GM18868 (cell line): ENCODE measurements around the gene WDSUB1.

Experiments used
- ATAC-seq: cut with Tn5 transposase; IDR thresholded peaks from one replicate; pipeline ENCODE4 v1.9.1; 2021; ENCODE audit warnings: mild to moderate bottlenecking, moderate library complexity; ENCODE audit not compliant: unreplicated experiment

The WDSUB1 gene

DNA sequence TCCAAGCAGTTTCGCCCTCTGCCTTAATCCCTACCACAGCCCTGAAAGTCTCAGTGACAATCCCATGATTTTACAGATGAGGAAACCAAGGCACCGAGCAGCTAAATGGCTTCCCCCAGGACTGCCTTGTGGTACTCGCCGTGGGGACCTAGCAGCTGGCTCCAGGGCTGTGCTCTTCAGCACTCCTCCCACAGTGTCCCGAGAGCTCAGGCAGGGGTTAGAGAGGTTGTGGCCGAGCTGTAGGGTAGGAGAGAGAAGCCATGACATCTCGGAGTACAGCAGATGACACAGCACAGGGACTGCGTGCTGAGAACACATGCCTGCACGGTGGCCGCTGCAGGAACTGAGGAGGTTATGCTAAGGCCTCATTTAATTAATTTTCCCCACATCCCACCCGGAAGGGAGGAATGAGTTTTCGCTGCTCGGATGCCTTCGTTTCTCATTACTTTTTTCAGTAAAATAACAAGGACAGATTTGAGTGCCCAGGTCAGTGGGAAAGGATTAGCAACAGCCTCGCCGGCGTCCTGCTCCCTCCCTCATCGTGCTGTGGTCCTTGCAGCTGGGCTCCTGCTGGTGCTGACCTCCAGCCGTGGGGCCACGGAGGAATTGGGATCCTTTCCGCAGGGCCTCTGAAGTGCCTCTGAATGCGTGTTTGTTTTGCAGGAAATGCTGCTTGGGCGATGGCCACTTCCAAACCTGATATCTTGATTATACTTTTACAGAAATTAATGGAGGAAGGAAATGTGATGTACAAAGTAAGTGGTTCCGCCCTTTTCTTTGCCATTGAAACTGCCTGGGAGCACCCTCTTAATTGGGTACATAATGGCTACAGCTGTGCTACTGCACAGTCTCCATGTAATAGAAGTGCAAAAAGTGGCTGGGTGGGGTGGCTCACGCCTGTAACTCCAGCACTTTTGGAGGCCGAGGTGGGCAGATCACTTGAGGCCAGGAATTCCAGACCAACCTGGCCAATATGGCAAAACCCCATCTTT, 61.2 kb downstream of the WDSUB1 start:
- no peak for ATAC-seq

GRCh38 chr2:159224061-159224813, 62.3 kb downstream of the WDSUB1 start:
- no peak for ATAC-seq

- no peak for ATAC-seq
Observed at GRCh38 chr2:159219394-159219998, 67.0 kb downstream of the WDSUB1 start.

DNA sequence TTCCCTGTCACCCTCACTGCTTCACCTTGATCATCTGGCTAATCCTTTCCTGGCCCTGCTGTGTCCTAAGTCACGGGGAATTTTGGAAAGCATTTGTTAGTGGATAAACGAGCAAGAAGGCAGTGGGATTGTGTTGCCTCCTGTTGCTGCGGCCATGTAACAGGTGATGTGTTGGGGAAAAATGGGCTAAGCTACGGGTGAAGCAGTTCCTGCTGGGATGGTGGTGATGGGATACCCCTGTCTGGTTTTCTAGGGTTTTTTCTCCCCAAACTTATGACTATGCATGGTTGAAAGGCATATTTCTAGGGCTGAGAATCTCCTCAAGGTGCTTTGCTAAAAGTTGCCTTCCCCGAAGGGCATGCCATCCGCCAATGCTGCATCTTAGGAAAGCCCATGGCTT, 68.1 kb downstream of the WDSUB1 start:
- ATAC-seq: no peak

- ATAC-seq: no peak
Observed at GRCh38 chr2:159217676-159218075, 68.8 kb downstream of the WDSUB1 start.

DNA sequence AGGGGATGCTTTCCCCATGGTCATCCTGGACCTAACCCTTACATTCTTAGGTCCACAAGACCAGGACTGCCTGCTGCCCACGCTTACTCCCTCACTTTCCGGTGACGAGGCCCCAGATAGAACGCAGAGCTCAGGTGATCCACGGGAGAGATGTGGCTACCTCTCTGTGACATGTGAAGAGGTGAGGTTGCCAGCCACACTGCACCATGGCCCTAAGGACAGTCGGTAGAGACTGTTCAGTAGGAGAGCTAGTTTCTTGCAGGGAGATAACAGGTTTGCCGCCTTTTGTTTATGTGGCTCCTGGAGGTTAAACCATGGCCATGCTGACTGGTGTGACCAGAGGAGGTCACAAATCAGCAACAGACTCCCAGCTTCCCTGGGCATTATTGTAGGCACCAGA, 71.4 kb downstream of the WDSUB1 start:
- ATAC-seq: no peak

DNA sequence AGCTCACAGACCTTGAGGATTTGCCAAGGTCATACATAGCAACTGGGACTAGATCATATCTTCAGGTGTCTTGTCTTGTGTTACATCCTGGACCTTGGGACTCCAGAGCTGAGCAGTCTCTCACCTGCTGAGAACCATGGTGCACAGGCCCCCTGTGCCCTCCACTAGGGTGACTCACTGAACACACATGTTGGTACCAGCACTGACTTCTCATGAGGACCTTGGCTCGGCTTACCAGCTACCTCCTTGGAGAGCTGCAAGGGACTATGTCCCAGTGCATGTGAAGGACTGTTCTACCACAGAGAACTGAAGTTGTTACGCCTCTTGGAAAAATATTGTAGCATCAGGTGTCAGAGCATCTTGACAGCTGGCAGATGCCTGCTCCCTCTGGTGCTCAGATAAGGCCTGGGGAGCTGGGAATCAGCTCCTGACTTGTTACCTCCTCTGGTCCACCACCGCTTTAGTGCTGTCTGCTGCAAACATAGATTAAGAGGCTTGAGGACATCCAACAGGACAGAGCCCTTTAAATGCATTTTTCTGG, 72.1 kb downstream of the WDSUB1 start:
- ATAC-seq: no peak

DNA sequence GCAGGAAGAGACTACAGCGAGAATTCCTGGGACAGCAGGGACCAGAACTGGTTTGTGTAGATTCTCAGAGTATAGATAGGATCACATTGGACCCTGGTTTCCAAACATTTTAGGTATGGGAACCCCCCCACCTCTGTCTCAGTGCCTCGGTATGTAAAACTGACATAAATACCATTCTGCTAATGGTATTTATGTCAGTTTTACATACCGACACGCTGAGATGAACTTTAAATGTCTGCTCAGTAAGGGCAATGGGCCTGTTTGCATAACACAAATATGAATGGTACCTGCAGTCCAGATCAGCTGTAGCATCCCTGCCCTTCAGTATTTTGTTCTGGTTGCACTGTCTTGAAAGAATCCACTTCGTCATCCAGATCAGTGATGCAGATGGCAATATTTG, 73.2 kb downstream of the WDSUB1 start:
- no peak for ATAC-seq

DNA sequence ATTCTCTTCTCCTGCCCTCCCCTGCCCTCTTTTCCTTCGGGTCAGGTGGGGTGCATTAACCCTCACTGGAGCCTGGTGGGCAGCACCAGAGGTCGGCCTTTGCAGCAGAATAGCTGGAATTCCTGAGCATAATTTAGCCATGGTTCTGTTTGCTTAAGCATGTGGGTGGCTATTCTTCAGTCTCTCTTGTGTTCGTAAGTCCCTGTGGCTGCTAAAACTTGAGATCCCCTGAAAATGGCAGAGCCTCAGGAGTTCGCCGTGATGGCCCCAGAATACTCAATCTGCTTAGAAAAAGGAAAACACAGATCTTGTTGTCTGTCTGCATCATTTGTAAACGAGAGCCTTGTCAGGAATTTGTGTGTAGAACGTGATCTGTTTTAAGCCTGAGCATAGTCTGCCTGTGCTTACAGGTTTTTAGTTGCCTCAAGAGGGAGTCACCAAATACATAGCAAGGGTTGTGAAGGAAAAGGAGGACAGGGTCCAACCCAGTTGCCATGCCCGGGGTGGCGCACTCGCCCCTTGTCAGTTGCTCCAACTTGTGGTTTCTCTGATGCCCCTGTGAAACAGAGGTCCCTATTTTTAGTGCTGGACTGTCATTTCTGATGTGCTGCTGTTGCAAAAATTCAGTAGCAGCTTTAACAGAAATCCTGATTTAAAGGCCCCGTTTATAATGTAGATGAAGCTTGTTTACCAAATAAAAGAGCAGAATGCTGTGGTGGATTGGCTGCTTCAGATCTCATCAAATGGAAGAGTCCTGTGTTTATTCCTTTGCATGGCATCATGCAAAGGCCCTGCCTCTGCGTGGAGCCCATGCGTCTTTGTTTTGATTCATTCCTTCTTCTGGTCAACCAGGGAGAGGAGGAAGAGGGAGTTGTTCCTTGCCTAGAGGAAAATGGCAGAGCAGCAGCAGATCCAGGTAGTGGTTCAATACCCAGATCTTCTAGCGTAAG, 74.8 kb downstream of the WDSUB1 start:
- no peak for ATAC-seq

- ATAC-seq: peak; percentile 57
Observed at GRCh38 chr2:159209341-159210306, 76.9 kb downstream of the WDSUB1 start.

DNA sequence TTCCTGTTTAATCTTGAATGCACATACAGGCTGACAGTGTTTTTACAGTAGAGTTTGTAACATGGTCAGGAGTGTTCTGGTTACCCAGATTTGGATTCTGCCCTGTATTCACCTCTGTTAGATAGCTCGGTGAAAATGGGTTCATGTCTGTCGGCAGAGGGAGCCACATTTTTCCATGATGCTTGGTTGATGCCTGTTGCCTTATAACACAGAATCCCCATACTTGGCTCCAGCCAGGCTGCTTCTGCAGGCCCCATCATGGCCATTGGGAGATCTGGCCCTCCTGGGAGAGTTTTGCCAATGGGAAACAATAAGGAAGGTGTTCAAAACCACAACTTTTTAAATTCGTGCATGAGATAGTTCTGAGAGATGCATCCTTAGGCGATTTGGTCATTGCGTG, 78.1 kb downstream of the WDSUB1 start:
- no peak for ATAC-seq

DNA sequence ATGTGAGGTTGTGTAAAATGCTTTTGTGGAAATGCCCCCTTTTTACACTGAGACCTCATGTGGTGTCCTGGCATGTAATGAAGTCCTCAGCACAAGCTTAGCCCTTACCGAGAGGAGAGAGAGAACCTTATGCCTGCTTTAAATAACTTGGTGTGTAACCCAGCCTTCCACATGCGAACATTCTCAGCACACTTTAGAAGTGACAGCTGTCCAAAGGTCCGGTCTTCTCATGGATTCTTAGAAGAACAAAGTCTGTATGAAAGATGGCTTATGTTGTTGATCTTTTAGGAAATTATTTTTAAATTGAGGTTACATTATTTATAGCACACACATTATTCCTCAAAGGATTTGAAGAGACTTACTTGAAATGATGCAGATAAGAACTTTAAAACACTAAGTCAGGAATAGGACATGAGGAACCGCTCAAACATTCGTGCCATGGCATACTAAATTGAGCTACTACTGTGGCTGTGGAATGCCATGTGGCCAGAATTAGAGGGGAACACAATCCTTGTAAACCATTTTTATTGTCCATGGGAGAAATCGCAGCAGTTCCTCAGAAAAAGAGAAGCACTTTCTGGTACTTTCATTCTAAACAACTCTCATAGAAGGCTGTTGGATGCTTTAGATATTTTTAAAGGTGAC, 79.6 kb downstream of the WDSUB1 start:
- ATAC-seq: no peak

DNA sequence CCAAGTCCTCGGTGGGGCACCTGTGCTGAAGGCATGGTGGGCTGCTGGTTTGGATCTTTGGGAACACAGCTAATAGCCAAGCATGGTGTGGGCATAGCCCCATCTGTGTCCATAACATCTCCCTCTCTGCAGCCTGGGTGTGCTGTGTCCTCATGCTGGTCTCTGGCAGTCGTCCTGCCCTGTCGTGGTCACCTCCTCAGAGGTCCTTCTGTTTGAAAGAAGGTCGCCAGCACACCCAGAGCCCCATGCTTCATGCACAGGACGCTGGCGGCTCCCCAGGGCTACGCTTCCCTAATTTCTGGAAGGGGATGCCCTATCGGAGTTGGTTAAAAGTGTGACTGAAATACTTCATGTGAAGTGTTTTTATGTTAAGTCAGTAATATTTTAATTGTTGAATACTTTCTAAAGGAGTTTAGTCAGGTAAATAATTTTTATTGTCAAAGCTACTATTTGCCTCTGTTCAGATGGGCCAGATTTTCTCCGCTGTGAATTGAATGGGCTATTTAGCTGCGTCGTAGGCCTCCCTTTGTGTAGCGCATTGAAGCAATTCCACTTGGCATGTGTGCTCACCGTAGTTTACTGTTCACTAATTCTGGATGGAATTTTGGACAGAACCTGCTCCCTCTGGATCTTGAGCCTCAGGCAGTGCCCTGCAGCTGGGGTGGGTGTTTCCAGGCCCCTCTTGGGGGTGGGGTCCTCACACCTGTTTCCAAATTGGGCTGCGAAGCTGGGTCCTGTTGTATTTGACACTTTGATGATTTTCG, 81.9 kb downstream of the WDSUB1 start:
- no peak for ATAC-seq

DNA sequence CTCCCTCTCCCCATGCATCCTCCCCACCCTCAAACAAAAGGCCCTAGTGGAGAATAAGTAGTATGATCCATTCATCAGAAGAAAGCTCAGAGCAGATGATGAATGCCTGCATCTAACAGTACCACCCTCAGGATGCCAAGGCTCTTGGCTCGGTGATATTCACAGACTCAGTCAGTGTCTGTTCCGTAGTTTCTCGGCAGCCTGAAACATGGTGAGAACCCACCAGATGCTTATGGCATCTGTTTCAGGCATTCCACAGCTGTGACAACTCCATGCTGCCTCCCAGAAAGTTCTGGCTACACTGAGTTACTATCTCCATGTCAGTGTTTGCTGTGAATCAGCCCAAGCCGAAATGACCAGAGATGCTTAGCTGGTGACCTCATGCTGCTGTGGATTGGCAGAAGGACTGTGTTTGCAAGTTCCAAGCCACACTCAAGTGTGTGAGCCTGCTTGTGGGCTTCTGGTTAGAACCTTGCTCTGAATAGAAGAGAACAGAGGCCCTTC, 83.9 kb downstream of the WDSUB1 start:
- no peak for ATAC-seq

DNA sequence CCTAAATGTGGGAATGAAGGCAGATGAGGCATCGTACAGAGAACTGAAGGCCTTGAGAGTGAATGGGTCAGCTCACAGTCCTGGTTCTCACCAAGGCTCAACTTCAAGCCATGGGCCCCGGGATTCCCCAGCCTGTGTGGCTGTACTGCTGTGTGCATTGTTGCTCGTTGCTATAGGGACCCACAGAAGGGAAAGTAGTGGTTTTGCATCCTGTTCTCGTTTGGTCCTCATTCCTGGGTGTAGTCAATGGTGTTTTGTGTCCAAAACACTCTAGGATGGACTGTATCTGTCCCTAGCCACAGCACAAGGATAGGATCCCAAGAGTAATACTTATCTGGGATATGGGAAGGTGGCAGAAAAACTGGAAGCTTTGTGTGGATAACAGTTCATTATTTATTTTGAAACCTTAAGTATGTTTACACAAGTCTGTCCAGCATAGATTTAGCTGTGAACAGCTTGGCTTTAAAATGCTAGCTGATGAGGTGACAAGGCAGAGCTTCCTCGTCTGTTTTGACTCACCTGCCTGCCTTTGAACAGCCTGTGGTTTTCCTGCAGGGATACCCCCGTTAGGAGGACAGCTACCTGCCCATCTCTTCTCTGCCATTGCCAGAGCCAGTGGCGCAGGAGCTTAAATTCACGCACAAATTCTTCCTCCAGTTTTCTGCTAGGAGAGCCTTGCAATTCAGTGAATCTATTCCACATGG, 85.0 kb downstream of the WDSUB1 start:
- ATAC-seq: peak; percentile 98

DNA sequence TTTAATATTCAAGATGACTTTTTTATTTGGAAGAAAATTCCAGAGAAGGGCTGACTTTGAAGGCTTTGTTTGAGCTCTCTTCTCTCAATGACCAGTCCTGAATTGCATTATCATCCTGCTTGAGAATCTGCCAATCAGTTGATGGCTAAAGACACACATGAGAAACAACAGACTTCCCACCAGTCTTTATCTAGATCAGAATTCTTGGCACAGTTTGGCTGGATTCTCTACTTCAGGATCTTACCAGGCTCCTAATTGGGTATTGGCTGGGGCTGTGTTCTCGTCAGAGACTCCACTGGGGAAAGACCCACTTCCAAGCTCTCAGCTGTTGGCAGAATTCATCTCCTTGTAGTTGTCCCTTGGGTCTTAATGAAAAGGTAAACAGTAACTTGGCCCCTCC, 86.0 kb downstream of the WDSUB1 start:
- no peak for ATAC-seq
